ENCODE data around the gene R3HDM2.
"Not testable (repeated sequence)": the region's sequence is repeated elsewhere in the genome, so short reads cannot be mapped to it uniquely, and the experiment has no call there.

The R3HDM2 gene

GRCh38 chr12:57329219-57329618, 101.6 kb downstream of the R3HDM2 start:
- no peak for DNase-seq (ENCODE audit: low spot score)

GRCh38 chr12:57325395-57325794, 105.4 kb downstream of the R3HDM2 start:
- no peak for DNase-seq (ENCODE audit: low spot score)

GRCh38 chr12:57323416-57323815, 107.4 kb downstream of the R3HDM2 start:
- no peak for DNase-seq (ENCODE audit: low spot score)

GRCh38 chr12:57320639-57321038, 110.2 kb downstream of the R3HDM2 start:
- DNase-seq (ENCODE audit: low spot score) = no peak

GRCh38 chr12:57319678-57320469, 111.0 kb downstream of the R3HDM2 start:
- no peak for DNase-seq (ENCODE audit: low spot score)

- DNase-seq (ENCODE audit: low spot score) = no peak
These were observed 115.2 kb downstream of the R3HDM2 start for GRCh38 chr12:57315681-57316080.

- not testable (repeated sequence) for DNase-seq (ENCODE audit: low spot score)
These were observed 118.6 kb downstream of the R3HDM2 start for GRCh38 chr12:57312287-57312686.

- DNase-seq (ENCODE audit: low spot score) = no peak
These were observed 121.4 kb downstream of the R3HDM2 start for GRCh38 chr12:57309420-57309819.

GRCh38 chr12:57300961-57301584, 129.8 kb downstream of the R3HDM2 start:
- DNase-seq (ENCODE audit: low spot score) = no peak

- DNase-seq (ENCODE audit: low spot score) = no peak
These were observed 131.3 kb downstream of the R3HDM2 start for GRCh38 chr12:57299514-57300016.

GRCh38 chr12:57296291-57296690, 134.6 kb downstream of the R3HDM2 start:
- no peak for DNase-seq (ENCODE audit: low spot score)

GRCh38 chr12:57282073-57282472, 148.8 kb downstream of the R3HDM2 start:
- DNase-seq (ENCODE audit: low spot score) = not testable (repeated sequence)

- peak; percentile 34 for DNase-seq (ENCODE audit: low spot score)
These were observed 150.4 kb downstream of the R3HDM2 start for GRCh38 chr12:57280211-57281062.

GRCh38 chr12:57278465-57279381, 152.1 kb downstream of the R3HDM2 start:
- no peak for DNase-seq (ENCODE audit: low spot score)

GRCh38 chr12:57276935-57277563, 153.8 kb downstream of the R3HDM2 start:
- peak; percentile 24 for DNase-seq (ENCODE audit: low spot score)

GRCh38 chr12:57276233-57276632, 154.6 kb downstream of the R3HDM2 start:
- DNase-seq (ENCODE audit: low spot score) = not testable (repeated sequence)

GRCh38 chr12:57273516-57273915, 157.3 kb downstream of the R3HDM2 start:
- no peak for DNase-seq (ENCODE audit: low spot score)

GRCh38 chr12:57272337-57273151, 158.3 kb downstream of the R3HDM2 start:
- no peak for DNase-seq (ENCODE audit: low spot score)

- no peak for DNase-seq (ENCODE audit: low spot score)
These were observed 159.8 kb downstream of the R3HDM2 start for GRCh38 chr12:57270966-57271470.

GRCh38 chr12:57268264-57268663, 162.6 kb downstream of the R3HDM2 start:
- DNase-seq (ENCODE audit: low spot score) = no peak

Measured in HuH-7.5 (cell line).